ENCODE results near the gene ZNF326. TPM values are rescaled to one million over a fixed set of nuclear protein-coding genes. Genes with fewer than 3 reads are reported as not detected.

ZNF326 gene
- total RNA-seq, 2 donors from 2014 or later = 10.6 to 16.5 TPM

- 4% methylated on average over 1 of the region's 1 CpG for WGBS
- intact Hi-C loops (cut with DNase I) = no loop called here
- Histone ChIP-seq H3K27ac (no peak overlapping the region), H3K36me3 (no peaks in the 10 kb centered on the region), H3K9me3 (no peaks in the 10 kb centered on the region), H3K4me3 (no peak overlapping the region), H3K27me3 (replicated peaks; ENCODE audit: insufficient read depth) (no peaks in the 10 kb centered on the region), H3K4me1 (replicated peaks) (no peaks in the 10 kb centered on the region)
- TF ChIP-seq CTCF (IDR thresholded peaks at IDR 0.05) (no peak), POLR2A (IDR thresholded peaks at IDR 0.05) (no peak), POLR2AphosphoS5 (IDR thresholded peaks at IDR 0.05) (no peak)
- no peak for DNase-seq (ENCODE audit: low spot score)
Observed at GRCh38 chr1:89949991-89950624, 44.8 kb upstream of the ZNF326 start.

- Histone ChIP-seq H3K27ac (no peak overlapping the region), H3K27me3 (replicated peaks; ENCODE audit: insufficient read depth) (no peaks in the 10 kb centered on the region), H3K36me3 (no peaks in the 10 kb centered on the region), H3K4me3 (no peak overlapping the region), H3K9me3 (no peaks in the 10 kb centered on the region), H3K4me1 (replicated peaks) (no peaks in the 10 kb centered on the region)
- 80% methylated on average over 2 of the region's 2 CpGs for WGBS
- TF ChIP-seq CTCF (IDR thresholded peaks at IDR 0.05) (no peak), POLR2AphosphoS5 (IDR thresholded peaks at IDR 0.05) (no peak), POLR2A (IDR thresholded peaks at IDR 0.05) (no peak)
- no peak for DNase-seq (ENCODE audit: low spot score)
- intact Hi-C loops (cut with DNase I) = no loop called here
Observed at GRCh38 chr1:89950703-89951102, 44.2 kb upstream of the ZNF326 start.

GRCh38 chr1:89951766-89952604 is 42.9 kb upstream of the ZNF326 start:
- no peak for DNase-seq (ENCODE audit: low spot score)
- no peaks in the 10 kb centered on the region for H3K4me1 ChIP-seq (replicated peaks)
- H3K36me3 ChIP-seq = no peaks in the 10 kb centered on the region
- no peak for TF ChIP-seq POLR2AphosphoS5 (IDR thresholded peaks at IDR 0.05)
- TF ChIP-seq CTCF (IDR thresholded peaks at IDR 0.05) = no peak
- TF ChIP-seq POLR2A (IDR thresholded peaks at IDR 0.05) = no peak
- no peaks in the 10 kb centered on the region for H3K27me3 ChIP-seq (replicated peaks; ENCODE audit: insufficient read depth)
- intact Hi-C loops (cut with DNase I) = no loop called here
- no peaks in the 10 kb centered on the region for H3K9me3 ChIP-seq
- no peak overlapping the region for H3K27ac ChIP-seq
- H3K4me3 ChIP-seq = no peak overlapping the region
- 89% methylated on average over 5 of the region's 5 CpGs for WGBS

- DNase-seq (ENCODE audit: low spot score) = no peak
- Histone ChIP-seq H3K9me3 (no peaks in the 10 kb centered on the region), H3K4me3 (no peak overlapping the region), H3K27ac (no peak overlapping the region), H3K4me1 (replicated peaks) (no peaks in the 10 kb centered on the region), H3K36me3 (no peaks in the 10 kb centered on the region), H3K27me3 (replicated peaks; ENCODE audit: insufficient read depth) (no peaks in the 10 kb centered on the region)
- TF ChIP-seq CTCF (IDR thresholded peaks at IDR 0.05) (no peak), POLR2AphosphoS5 (IDR thresholded peaks at IDR 0.05) (no peak), POLR2A (IDR thresholded peaks at IDR 0.05) (no peak)
- intact Hi-C loops (cut with DNase I) = no loop called here
- 93% methylated on average over 2 of the region's 2 CpGs for WGBS
Observed at GRCh38 chr1:89952605-89953130, 42.2 kb upstream of the ZNF326 start.

Data from prostate gland (tissue), 2 donors.